Trophoblast cell (in vitro differentiated cells and primary cell): Measurements from ENCODE around the gene APOB.

ENCODE experiments used
- DNase-seq, 2 donors: peaks; one replicate each; pipeline ENCODE4 v3.0.0-alpha.2; 2016
- H2AFZ ChIP-seq: 2 replicates; pipeline ENCODE4 v1.6.1; 2013; ENCODE audit warnings: low read length, moderate library complexity, mild to moderate bottlenecking; ENCODE audit not compliant: insufficient read depth, poor library complexity
- H2AK5ac ChIP-seq: 2 replicates; pipeline ENCODE4 v1.6.1; 2013; ENCODE audit warnings: mild to moderate bottlenecking, low read length
- H2BK120ac ChIP-seq: 2 replicates; pipeline ENCODE4 v1.6.1; 2013; ENCODE audit warnings: low read length, mild to moderate bottlenecking, moderate library complexity; ENCODE audit not compliant: insufficient read depth, poor library complexity
- H2BK12ac ChIP-seq: 2 replicates; pipeline ENCODE4 v1.6.1; 2013; ENCODE audit warnings: mild to moderate bottlenecking, low read length, moderate library complexity
- H2BK5ac ChIP-seq: 2 replicates; pipeline ENCODE4 v1.6.1; 2013; ENCODE audit warnings: low read length, low read depth, moderate library complexity, mild to moderate bottlenecking; ENCODE audit not compliant: poor library complexity
- H3K14ac ChIP-seq: 2 replicates; pipeline ENCODE4 v1.6.1; 2013; ENCODE audit warnings: mild to moderate bottlenecking, low read length
- H3K18ac ChIP-seq: 2 replicates; pipeline ENCODE4 v1.6.1; 2013; ENCODE audit warnings: mild to moderate bottlenecking, low read length
- H3K23ac ChIP-seq: 2 replicates; pipeline ENCODE4 v1.6.1; 2013; ENCODE audit warnings: low read length
- H3K27ac ChIP-seq: 2 replicates; pipeline ENCODE4 v1.5.1; 2013; ENCODE audit warnings: low read depth, mild to moderate bottlenecking, inconsistent platforms, low read length, moderate library complexity
- H3K27me3 ChIP-seq: 2 replicates; pipeline ENCODE4 v1.6.1; 2013; ENCODE audit warnings: inconsistent platforms, mild to moderate bottlenecking, low read length, moderate library complexity; ENCODE audit not compliant: insufficient read depth
- H3K36me3 ChIP-seq, 2 experiments: 1 replicate in 1 of 2; 2 replicates in 1 of 2; pipeline ENCODE4 v1.6.1; 2013; ENCODE audit warnings: low read length in 2 of 2, mild to moderate bottlenecking in 2 of 2, moderate library complexity in 1 of 2; ENCODE audit not compliant: insufficient read depth in 2 of 2, control insufficient read depth in 1 of 2
- H3K4ac ChIP-seq: 2 replicates; pipeline ENCODE4 v1.6.1; 2013; ENCODE audit warnings: low read depth, mild to moderate bottlenecking, low read length, moderate library complexity
- H3K4me1 ChIP-seq, 2 experiments: 1 replicate in 1 of 2; 2 replicates in 1 of 2; pipeline ENCODE4 v1.6.1; 2013; ENCODE audit warnings: low read length in 2 of 2, mild to moderate bottlenecking in 2 of 2, moderate library complexity in 1 of 2; ENCODE audit not compliant: insufficient read depth in 2 of 2, control insufficient read depth in 1 of 2
- H3K4me2 ChIP-seq: 2 replicates; pipeline ENCODE4 v1.6.1; 2013; ENCODE audit warnings: inconsistent platforms, mild to moderate bottlenecking, low read length, moderate library complexity
- H3K4me3 ChIP-seq: 2 replicates; pipeline ENCODE4 v1.5.1; 2013; ENCODE audit warnings: mild to moderate bottlenecking, low read depth, low read length, inconsistent platforms
- H3K79me1 ChIP-seq: one replicate; pipeline ENCODE4 v1.6.1; 2013; ENCODE audit warnings: low read length
- H3K79me2 ChIP-seq: 2 replicates; pipeline ENCODE4 v1.6.1; 2013; ENCODE audit warnings: low read length, mild to moderate bottlenecking; ENCODE audit not compliant: control insufficient read depth, insufficient read depth, poor library complexity
- H3K9ac ChIP-seq: 2 replicates; pipeline ENCODE4 v1.6.1; 2013; ENCODE audit warnings: mild to moderate bottlenecking, low read length
- H3K9me3 ChIP-seq: 2 replicates; pipeline ENCODE4 v1.6.1; 2013; ENCODE audit warnings: low read depth, mild to moderate bottlenecking, control low read depth, inconsistent platforms, low read length; ENCODE audit not compliant: insufficient read depth
- H4K12ac ChIP-seq: 2 replicates; pipeline ENCODE4 v1.6.1; 2013; ENCODE audit warnings: low read depth, mild to moderate bottlenecking, low read length, moderate library complexity
- H4K8ac ChIP-seq: 2 replicates; pipeline ENCODE4 v1.6.1; 2013; ENCODE audit warnings: low read depth, mild to moderate bottlenecking, low read length, moderate library complexity
- H4K91ac ChIP-seq: one replicate; pipeline ENCODE4 v1.6.1; 2013; ENCODE audit warnings: low read depth, mild to moderate bottlenecking, low read length, moderate library complexity
- WGBS: extraction: QIAGEN DNeasy Blood & Tissue Kit; methylation state at CpG from one replicate; pipeline ENCODE4 v1.1.7; 2013; ENCODE audit warnings: missing lambda C conversion rate; ENCODE audit not compliant: insufficient read length, insufficient coverage; ENCODE audit errors: extremely low coverage; 5-methylcytosine and 5-hydroxymethylcytosine counted together

APOB gene

GRCh38 chr2:21042958-21043743 is 722 bp downstream of the APOB start:
- no peaks in the 10 kb centered on the region for H3K79me2 ChIP-seq
- no CpG with 5 or more reads among the region's 25 CpGs for WGBS
- peak; percentile 60 to 84 for DNase-seq
- no peaks in the 10 kb centered on the region for H3K9me3 ChIP-seq
- H2AK5ac ChIP-seq = no peak overlapping the region
- H3K18ac ChIP-seq = no peak overlapping the region
- H4K12ac ChIP-seq = no peak overlapping the region
- peak overlapping the region; percentile 53 for H3K4me2 ChIP-seq
- no peaks in the 10 kb centered on the region for H3K79me1 ChIP-seq
- peak overlapping the region; percentile 39 for H3K4me3 ChIP-seq
- peak overlapping the region; percentile 30 for H2AFZ ChIP-seq
- peak overlapping the region; percentile 43 for H4K8ac ChIP-seq
- H3K9ac ChIP-seq = no peak overlapping the region
- no peak overlapping the region for H3K4ac ChIP-seq
- peaks cover 7% of the 10 kb centered on the region for H3K27me3 ChIP-seq
- no peak overlapping the region for H2BK12ac ChIP-seq
- H2BK120ac ChIP-seq = no peak overlapping the region
- H4K91ac ChIP-seq = no peak overlapping the region
- H3K14ac ChIP-seq = no peak overlapping the region
- no peak overlapping the region for H3K23ac ChIP-seq
- H3K36me3 ChIP-seq = no peaks in the 10 kb centered on the region
- no peak overlapping the region for H2BK5ac ChIP-seq
- no peak overlapping the region for H3K27ac ChIP-seq
- peaks cover 6 to 7% of the 10 kb centered on the region in 2 experiments for H3K4me1 ChIP-seq

GRCh38 chr2:21042708-21042957 is 1.2 kb downstream of the APOB start:
- no peaks in the 10 kb centered on the region for H3K36me3 ChIP-seq
- no peak overlapping the region for H2BK12ac ChIP-seq
- no peak overlapping the region for H3K4me2 ChIP-seq
- H4K8ac ChIP-seq = no peak overlapping the region
- no peak overlapping the region for H3K18ac ChIP-seq
- H3K79me1 ChIP-seq = no peaks in the 10 kb centered on the region
- H2BK5ac ChIP-seq = no peak overlapping the region
- H2BK120ac ChIP-seq = no peak overlapping the region
- H3K9ac ChIP-seq = no peak overlapping the region
- DNase-seq = no peak
- no CpG with 5 or more reads among the region's 5 CpGs for WGBS
- no peak overlapping the region for H3K4me3 ChIP-seq
- H3K4me1 ChIP-seq = peaks cover 6 to 7% of the 10 kb centered on the region in 2 experiments
- peaks cover 7% of the 10 kb centered on the region for H3K27me3 ChIP-seq
- no peak overlapping the region for H4K12ac ChIP-seq
- no peak overlapping the region for H3K27ac ChIP-seq
- H3K14ac ChIP-seq = no peak overlapping the region
- H2AFZ ChIP-seq = no peak overlapping the region
- H4K91ac ChIP-seq = no peak overlapping the region
- no peaks in the 10 kb centered on the region for H3K79me2 ChIP-seq
- no peak overlapping the region for H3K23ac ChIP-seq
- no peaks in the 10 kb centered on the region for H3K9me3 ChIP-seq
- H2AK5ac ChIP-seq = no peak overlapping the region
- no peak overlapping the region for H3K4ac ChIP-seq

GRCh38 chr2:21041943-21042707 is 1.7 kb downstream of the APOB start:
- WGBS = no CpG with 5 or more reads among the region's 16 CpGs
- no peak overlapping the region for H3K9ac ChIP-seq

GRCh38 chr2:21041462-21041861 is 2.4 kb downstream of the APOB start:
- H3K79me2 ChIP-seq = no peaks in the 10 kb centered on the region
- H4K12ac ChIP-seq = no peak overlapping the region
- no peak overlapping the region for H3K27ac ChIP-seq
- no peak overlapping the region for H2BK5ac ChIP-seq
- H2BK120ac ChIP-seq = no peak overlapping the region
- no peak for DNase-seq
- no peak overlapping the region for H3K4ac ChIP-seq
- no peak overlapping the region for H2BK12ac ChIP-seq
- H3K4me1 ChIP-seq = peaks cover 6 to 7% of the 10 kb centered on the region in 2 experiments
- no peak overlapping the region for H3K9ac ChIP-seq
- no peak overlapping the region for H4K8ac ChIP-seq
- H2AK5ac ChIP-seq = no peak overlapping the region
- WGBS = no CpG with 5 or more reads among the region's 4 CpGs
- no peak overlapping the region for H3K4me2 ChIP-seq
- no peaks in the 10 kb centered on the region for H3K79me1 ChIP-seq
- H3K14ac ChIP-seq = no peak overlapping the region
- H3K27me3 ChIP-seq = peaks cover 7% of the 10 kb centered on the region
- H4K91ac ChIP-seq = no peak overlapping the region
- no peak overlapping the region for H2AFZ ChIP-seq
- H3K4me3 ChIP-seq = no peak overlapping the region
- H3K23ac ChIP-seq = no peak overlapping the region
- no peak overlapping the region for H3K18ac ChIP-seq
- no peaks in the 10 kb centered on the region for H3K36me3 ChIP-seq
- no peaks in the 10 kb centered on the region for H3K9me3 ChIP-seq

More at GRCh38 chr2:21041943-21042707, 1.7 kb downstream of the APOB start:
- Histone ChIP-seq H3K4me3 (no peak overlapping the region), H2BK5ac (no peak overlapping the region), H3K79me2 (no peaks in the 10 kb centered on the region), H3K9me3 (no peaks in the 10 kb centered on the region), H4K91ac (no peak overlapping the region), H3K27me3 (peaks cover 7% of the 10 kb centered on the region), H3K23ac (no peak overlapping the region), H3K18ac (no peak overlapping the region), H3K4ac (no peak overlapping the region), H3K36me3 (no peaks in the 10 kb centered on the region), H3K79me1 (no peaks in the 10 kb centered on the region), H2BK12ac (no peak overlapping the region), H2BK120ac (no peak overlapping the region), H4K12ac (no peak overlapping the region), H3K4me2 (no peak overlapping the region), H3K14ac (no peak overlapping the region), H3K27ac (no peak overlapping the region), H3K4me1 (peaks cover 6 to 7% of the 10 kb centered on the region in 2 experiments), H2AFZ (no peak overlapping the region), H4K8ac (no peak overlapping the region), H2AK5ac (no peak overlapping the region)
- peak; percentile 93 to 97 for DNase-seq
